ENCODE measurements around the gene SPRR5.

The SPRR5 gene

GRCh38 chr1:152960452-152961044, 13.5 kb downstream of the SPRR5 start:
- Histone ChIP-seq H2BK5ac (ENCODE audit: low read depth, low read length, poor library complexity) (no peak overlapping the region), H3K36me3 (ENCODE audit: control insufficient read depth in 1 of 2, insufficient read depth in 2 of 2, low read length in 2 of 2) (no peaks in the 10 kb centered on the region), H4K12ac (ENCODE audit: low read depth, low read length) (no peak overlapping the region), H3K23ac (ENCODE audit: low read length) (no peak overlapping the region), H4K91ac (ENCODE audit: low read depth, low read length) (no peak overlapping the region), H3K79me2 (ENCODE audit: control insufficient read depth, insufficient read depth, low read length, poor library complexity) (no peaks in the 10 kb centered on the region), H3K27me3 (ENCODE audit: insufficient read depth, low read length) (no peaks in the 10 kb centered on the region), H2AK5ac (ENCODE audit: low read length) (no peak overlapping the region), H3K4me2 (ENCODE audit: low read length) (no peak overlapping the region), H2BK12ac (ENCODE audit: low read length) (no peak overlapping the region), H3K14ac (ENCODE audit: low read length) (no peak overlapping the region), H3K4me1 (ENCODE audit: control insufficient read depth in 1 of 2, insufficient read depth in 2 of 2, low read length in 2 of 2) (no peaks in the 10 kb centered on the region), H4K8ac (ENCODE audit: low read depth, low read length) (no peak overlapping the region), H2BK120ac (ENCODE audit: insufficient read depth, low read length, poor library complexity) (no peak overlapping the region), H3K9me3 (ENCODE audit: insufficient read depth, low read depth, low read length) (no peaks in the 10 kb centered on the region), H3K4ac (ENCODE audit: low read depth, low read length) (no peak overlapping the region), H3K18ac (ENCODE audit: low read length) (no peak overlapping the region), H3K4me3 (ENCODE audit: low read depth, low read length) (no peak overlapping the region), H3K27ac (ENCODE audit: low read depth, low read length) (no peak overlapping the region), H3K9ac (ENCODE audit: low read length) (no peak overlapping the region), H3K79me1 (ENCODE audit: low read length) (no peaks in the 10 kb centered on the region), H2AFZ (ENCODE audit: insufficient read depth, low read length, poor library complexity) (no peak overlapping the region)
- peak in 1 of 2 donors; percentile 39 for DNase-seq
- no CpG with 5 or more reads among the region's 10 CpGs for WGBS (ENCODE audit: extremely low coverage, insufficient coverage, insufficient read length)

GRCh38 chr1:152961226-152961891, 14.4 kb downstream of the SPRR5 start:
- Histone ChIP-seq H4K8ac (ENCODE audit: low read depth, low read length) (no peak overlapping the region), H3K14ac (ENCODE audit: low read length) (no peak overlapping the region), H3K9ac (ENCODE audit: low read length) (no peak overlapping the region), H3K23ac (ENCODE audit: low read length) (no peak overlapping the region), H3K27me3 (ENCODE audit: insufficient read depth, low read length) (no peaks in the 10 kb centered on the region), H3K79me1 (ENCODE audit: low read length) (no peaks in the 10 kb centered on the region), H2AFZ (ENCODE audit: insufficient read depth, low read length, poor library complexity) (no peak overlapping the region), H3K27ac (ENCODE audit: low read depth, low read length) (no peak overlapping the region), H3K4me2 (ENCODE audit: low read length) (no peak overlapping the region), H3K4ac (ENCODE audit: low read depth, low read length) (no peak overlapping the region), H3K18ac (ENCODE audit: low read length) (no peak overlapping the region), H4K12ac (ENCODE audit: low read depth, low read length) (no peak overlapping the region), H3K4me3 (ENCODE audit: low read depth, low read length) (no peak overlapping the region), H2BK120ac (ENCODE audit: insufficient read depth, low read length, poor library complexity) (no peak overlapping the region), H4K91ac (ENCODE audit: low read depth, low read length) (no peak overlapping the region), H2BK5ac (ENCODE audit: low read depth, low read length, poor library complexity) (no peak overlapping the region), H3K36me3 (ENCODE audit: control insufficient read depth in 1 of 2, insufficient read depth in 2 of 2, low read length in 2 of 2) (no peaks in the 10 kb centered on the region), H3K79me2 (ENCODE audit: control insufficient read depth, insufficient read depth, low read length, poor library complexity) (no peaks in the 10 kb centered on the region), H3K9me3 (ENCODE audit: insufficient read depth, low read depth, low read length) (peaks cover 2% of the 10 kb centered on the region), H2BK12ac (ENCODE audit: low read length) (no peak overlapping the region), H3K4me1 (ENCODE audit: control insufficient read depth in 1 of 2, insufficient read depth in 2 of 2, low read length in 2 of 2) (no peaks in the 10 kb centered on the region), H2AK5ac (ENCODE audit: low read length) (no peak overlapping the region)
- no peak for DNase-seq
- WGBS (ENCODE audit: extremely low coverage, insufficient coverage, insufficient read length), result no CpG with 5 or more reads among the region's 7 CpGs

GRCh38 chr1:152962876-152963415, 15.9 kb downstream of the SPRR5 start:
- H3K4me1 ChIP-seq (ENCODE audit: control insufficient read depth in 1 of 2, insufficient read depth in 2 of 2, low read length in 2 of 2), result no peaks in the 10 kb centered on the region
- H4K8ac ChIP-seq (ENCODE audit: low read depth, low read length), result no peak overlapping the region
- H3K4me3 ChIP-seq (ENCODE audit: low read depth, low read length), result no peak overlapping the region
- H3K27ac ChIP-seq (ENCODE audit: low read depth, low read length), result no peak overlapping the region
- H3K18ac ChIP-seq (ENCODE audit: low read length), result no peak overlapping the region
- no peak overlapping the region for H3K4me2 ChIP-seq (ENCODE audit: low read length)
- peaks cover 2% of the 10 kb centered on the region for H3K9me3 ChIP-seq (ENCODE audit: insufficient read depth, low read depth, low read length)
- no peak overlapping the region for H2AK5ac ChIP-seq (ENCODE audit: low read length)
- no peaks in the 10 kb centered on the region for H3K27me3 ChIP-seq (ENCODE audit: insufficient read depth, low read length)
- H3K36me3 ChIP-seq (ENCODE audit: control insufficient read depth in 1 of 2, insufficient read depth in 2 of 2, low read length in 2 of 2), result no peaks in the 10 kb centered on the region
- no CpG with 5 or more reads among the region's 2 CpGs for WGBS (ENCODE audit: extremely low coverage, insufficient coverage, insufficient read length)
- H3K9ac ChIP-seq (ENCODE audit: low read length), result no peak overlapping the region
- H3K23ac ChIP-seq (ENCODE audit: low read length), result no peak overlapping the region
- no peak overlapping the region for H2BK120ac ChIP-seq (ENCODE audit: insufficient read depth, low read length, poor library complexity)
- no peak overlapping the region for H2AFZ ChIP-seq (ENCODE audit: insufficient read depth, low read length, poor library complexity)
- no peaks in the 10 kb centered on the region for H3K79me1 ChIP-seq (ENCODE audit: low read length)
- no peak overlapping the region for H3K14ac ChIP-seq (ENCODE audit: low read length)
- no peak overlapping the region for H2BK12ac ChIP-seq (ENCODE audit: low read length)
- H4K12ac ChIP-seq (ENCODE audit: low read depth, low read length), result no peak overlapping the region
- no peak overlapping the region for H3K4ac ChIP-seq (ENCODE audit: low read depth, low read length)
- DNase-seq, result no peak
- H2BK5ac ChIP-seq (ENCODE audit: low read depth, low read length, poor library complexity), result no peak overlapping the region
- no peaks in the 10 kb centered on the region for H3K79me2 ChIP-seq (ENCODE audit: control insufficient read depth, insufficient read depth, low read length, poor library complexity)
- H4K91ac ChIP-seq (ENCODE audit: low read depth, low read length), result no peak overlapping the region

GRCh38 chr1:152964536-152964935, 17.5 kb downstream of the SPRR5 start:
- H3K27me3 ChIP-seq (ENCODE audit: insufficient read depth, low read length), result no peaks in the 10 kb centered on the region
- no peak overlapping the region for H3K4me3 ChIP-seq (ENCODE audit: low read depth, low read length)
- no peak overlapping the region for H3K23ac ChIP-seq (ENCODE audit: low read length)
- H3K9me3 ChIP-seq (ENCODE audit: insufficient read depth, low read depth, low read length), result peaks cover 2% of the 10 kb centered on the region
- no CpG with 5 or more reads among the region's 1 CpG for WGBS (ENCODE audit: extremely low coverage, insufficient coverage, insufficient read length)
- no peak overlapping the region for H4K91ac ChIP-seq (ENCODE audit: low read depth, low read length)
- H3K4me1 ChIP-seq (ENCODE audit: control insufficient read depth in 1 of 2, insufficient read depth in 2 of 2, low read length in 2 of 2), result no peaks in the 10 kb centered on the region
- no peak overlapping the region for H3K4ac ChIP-seq (ENCODE audit: low read depth, low read length)
- H2AFZ ChIP-seq (ENCODE audit: insufficient read depth, low read length, poor library complexity), result no peak overlapping the region
- H3K36me3 ChIP-seq (ENCODE audit: control insufficient read depth in 1 of 2, insufficient read depth in 2 of 2, low read length in 2 of 2), result no peaks in the 10 kb centered on the region
- no peak overlapping the region for H3K4me2 ChIP-seq (ENCODE audit: low read length)
- H3K79me1 ChIP-seq (ENCODE audit: low read length), result no peaks in the 10 kb centered on the region
- H3K27ac ChIP-seq (ENCODE audit: low read depth, low read length), result no peak overlapping the region
- no peak overlapping the region for H3K14ac ChIP-seq (ENCODE audit: low read length)
- no peak overlapping the region for H3K9ac ChIP-seq (ENCODE audit: low read length)
- no peak overlapping the region for H2BK5ac ChIP-seq (ENCODE audit: low read depth, low read length, poor library complexity)
- no peaks in the 10 kb centered on the region for H3K79me2 ChIP-seq (ENCODE audit: control insufficient read depth, insufficient read depth, low read length, poor library complexity)
- H4K12ac ChIP-seq (ENCODE audit: low read depth, low read length), result no peak overlapping the region
- no peak for DNase-seq
- no peak overlapping the region for H4K8ac ChIP-seq (ENCODE audit: low read depth, low read length)
- H3K18ac ChIP-seq (ENCODE audit: low read length), result no peak overlapping the region
- H2AK5ac ChIP-seq (ENCODE audit: low read length), result no peak overlapping the region
- H2BK12ac ChIP-seq (ENCODE audit: low read length), result no peak overlapping the region
- no peak overlapping the region for H2BK120ac ChIP-seq (ENCODE audit: insufficient read depth, low read length, poor library complexity)

All from trophoblast cell (in vitro differentiated cells and primary cell).